Hepatic stellate cell (primary cell): ENCODE measurements around the gene FMNL3.
A peak's percentile ranks its signal among the peaks of the same experiment; 100 is the strongest.

Experiments used
- DNase-seq: peaks from one replicate; pipeline ENCODE4 v3.0.0; 2011; ENCODE audit warnings: low spot score

Gene FMNL3

DNA sequence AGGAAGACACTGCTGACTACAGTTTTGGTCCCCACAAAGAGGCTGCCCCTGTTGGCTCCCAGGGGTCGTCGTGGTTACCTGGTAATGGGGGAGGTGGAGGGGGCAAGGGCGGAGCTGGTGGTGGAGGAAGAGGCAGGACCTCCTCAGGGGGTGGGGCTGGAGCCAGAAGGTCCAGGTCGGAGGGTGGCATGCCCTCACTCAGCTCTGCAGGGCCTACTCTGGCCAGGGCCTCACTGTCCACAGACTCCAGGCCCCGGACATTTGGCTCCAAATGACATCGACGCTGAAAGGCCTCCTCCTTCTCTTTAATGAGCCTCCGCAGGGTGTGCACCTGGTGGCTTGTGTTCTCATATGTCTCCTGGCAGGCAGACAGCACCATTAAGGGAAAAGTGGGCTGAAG lies 55.4 kb downstream of the FMNL3 start:
- DNase-seq, result no peak

DNA sequence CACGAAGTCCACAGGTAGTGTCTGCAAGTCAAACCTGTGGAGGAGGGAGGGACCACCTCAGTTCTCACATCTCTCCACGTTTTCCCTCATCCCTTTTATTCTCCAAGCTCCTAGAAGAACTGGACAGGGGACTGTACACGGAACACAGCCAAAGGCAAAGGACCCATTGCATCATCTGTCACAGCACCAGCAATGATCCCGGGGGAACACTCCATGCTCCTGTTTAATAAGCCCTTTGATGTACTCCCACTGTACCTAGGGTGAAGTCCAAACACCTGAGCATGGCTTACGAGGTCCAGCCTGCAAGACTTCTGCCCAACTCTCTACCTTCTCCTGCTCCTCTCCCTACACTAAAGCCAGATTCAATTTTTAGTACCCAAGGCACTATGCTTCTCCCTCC lies 57.3 kb downstream of the FMNL3 start:
- no peak for DNase-seq

DNA sequence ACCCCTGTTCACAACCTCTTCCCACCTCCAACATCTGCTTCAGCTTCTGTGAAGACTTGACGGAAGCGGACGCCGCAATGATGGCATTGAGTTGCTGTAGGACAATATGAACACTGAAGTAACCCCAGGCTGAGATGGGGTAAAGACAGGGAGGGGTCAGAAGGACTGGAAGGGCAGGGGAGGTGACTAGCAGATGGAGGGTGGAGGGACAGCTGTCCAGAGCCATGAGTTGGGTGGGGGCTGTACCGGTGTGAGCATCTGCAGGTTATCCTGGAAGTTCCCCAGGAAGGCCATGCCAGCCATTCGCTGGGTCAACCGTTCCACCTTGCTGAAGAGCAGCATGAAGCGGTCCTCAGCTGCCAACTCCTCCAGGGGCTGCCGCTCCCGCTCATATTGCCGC lies 57.8 kb downstream of the FMNL3 start:
- DNase-seq, result no peak

DNA sequence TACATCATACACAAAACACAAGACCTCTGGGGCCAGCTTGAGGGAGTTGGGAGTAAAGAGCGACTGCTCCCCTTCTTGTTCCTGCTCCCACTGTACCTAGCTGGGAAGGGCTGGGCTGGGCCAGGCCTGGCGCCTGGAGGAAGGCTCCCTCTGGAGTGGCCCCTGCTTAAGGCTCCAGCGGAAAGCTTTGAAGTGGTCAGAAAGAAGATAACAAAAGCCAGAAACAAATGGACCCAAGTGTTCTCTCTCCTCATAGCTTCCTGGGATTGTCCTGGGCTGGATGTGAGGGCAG lies 58.5 kb downstream of the FMNL3 start:
- DNase-seq, result no peak

DNA sequence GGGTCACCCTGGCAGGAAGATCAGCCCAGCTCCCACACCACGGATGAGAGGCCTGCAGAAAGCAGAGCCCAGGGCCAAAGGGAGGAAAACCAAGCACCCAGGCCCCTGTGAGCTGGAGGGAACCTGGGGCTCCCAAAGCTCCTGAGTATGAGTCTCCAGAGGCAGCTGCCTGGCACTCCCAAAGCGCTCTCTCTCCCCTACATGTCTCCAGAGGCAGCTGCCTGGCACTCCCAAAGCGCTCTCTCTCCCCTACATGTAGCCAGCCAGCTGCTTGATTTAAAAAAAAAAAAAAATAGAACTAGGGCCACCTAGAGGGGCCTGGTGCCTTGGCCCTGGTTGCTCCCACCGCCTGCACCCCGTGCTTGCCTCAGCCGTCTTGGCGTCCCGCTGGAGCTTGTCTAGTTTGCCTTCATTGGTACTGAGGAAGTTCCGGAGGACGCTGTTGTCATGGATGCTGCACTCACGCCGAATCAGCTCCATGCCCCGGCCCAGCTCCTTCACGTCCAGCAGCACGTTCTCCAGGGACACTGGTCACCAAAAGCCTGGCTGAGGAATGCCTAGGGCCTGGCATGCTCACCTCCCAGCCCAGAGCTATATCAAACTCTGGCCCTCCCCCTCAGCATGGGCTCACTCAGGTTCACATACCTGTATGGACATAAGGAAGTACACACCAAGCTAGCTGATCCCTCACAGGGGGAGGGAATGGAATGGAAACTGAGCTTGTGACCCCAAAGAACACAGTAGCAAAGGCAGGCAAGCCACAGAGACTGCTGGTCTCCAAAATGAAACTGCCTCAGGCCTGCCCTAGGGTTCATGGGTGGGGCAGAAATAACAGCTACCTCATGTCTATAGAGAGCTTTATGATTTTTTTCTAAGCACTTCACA lies 59.1 kb downstream of the FMNL3 start:
- DNase-seq, result no peak

DNA sequence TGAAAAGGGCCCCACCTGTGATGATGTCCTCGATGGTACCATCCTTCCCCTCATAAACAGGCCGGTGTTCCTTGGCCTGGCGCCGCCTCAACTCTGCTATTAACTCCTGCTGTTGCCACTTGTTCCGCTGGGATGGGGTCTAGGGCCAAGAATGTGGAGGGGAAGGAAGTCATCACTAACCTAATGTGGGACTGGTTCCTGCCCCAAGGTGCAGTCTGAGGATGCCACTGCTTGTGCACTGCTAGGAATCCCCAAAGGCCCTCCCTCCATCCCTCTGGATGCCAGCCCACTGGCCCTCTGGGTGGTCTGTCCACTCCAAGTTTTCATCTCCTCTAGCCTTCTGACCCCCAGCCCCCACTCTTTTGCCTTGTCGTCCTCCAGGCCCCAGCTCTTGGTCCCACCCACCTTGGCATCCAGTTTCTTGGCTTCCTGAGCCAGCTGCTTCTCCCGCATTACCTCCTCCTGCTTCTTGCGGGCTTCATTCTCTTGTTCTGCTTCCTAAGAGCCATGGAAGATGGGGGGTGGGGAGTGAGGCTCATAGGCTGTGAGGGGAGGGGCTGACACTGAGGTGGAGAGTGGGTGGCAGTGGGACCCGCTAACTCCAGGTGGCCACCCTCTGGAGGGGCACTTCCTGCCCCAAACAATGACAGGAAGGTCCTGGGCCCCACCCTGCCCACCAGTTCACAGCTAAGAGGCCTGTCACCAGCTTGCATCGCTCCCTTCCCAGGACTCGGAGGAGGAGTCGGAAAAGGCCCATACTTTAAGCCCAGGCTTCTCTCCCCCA lies 60.1 kb downstream of the FMNL3 start:
- DNase-seq, result no peak

DNA sequence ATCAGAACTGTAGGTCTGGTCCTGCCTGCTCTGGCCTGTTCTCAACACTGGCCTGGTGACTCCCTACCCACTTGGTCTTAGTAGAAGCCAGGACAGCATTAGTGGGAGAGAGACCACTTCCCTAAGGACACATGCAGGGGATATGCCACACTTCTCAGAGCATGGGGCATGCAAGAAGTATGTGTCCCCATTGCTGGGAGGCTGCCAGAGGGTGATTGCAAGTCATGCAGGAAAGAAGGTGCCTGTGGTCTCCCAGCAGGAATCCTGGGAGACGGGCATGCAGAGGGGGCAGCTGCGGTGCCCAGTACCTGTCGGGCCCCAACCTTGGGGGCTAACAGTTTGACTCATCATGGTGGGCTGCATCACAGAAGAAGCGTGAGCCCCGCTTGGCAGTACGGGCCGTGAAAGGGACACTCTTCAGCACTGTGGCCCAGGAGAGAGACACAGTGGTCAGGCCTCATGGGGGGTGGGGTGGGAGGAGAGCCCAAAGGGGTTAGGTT lies 60.8 kb downstream of the FMNL3 start:
- DNase-seq, result no peak

DNA sequence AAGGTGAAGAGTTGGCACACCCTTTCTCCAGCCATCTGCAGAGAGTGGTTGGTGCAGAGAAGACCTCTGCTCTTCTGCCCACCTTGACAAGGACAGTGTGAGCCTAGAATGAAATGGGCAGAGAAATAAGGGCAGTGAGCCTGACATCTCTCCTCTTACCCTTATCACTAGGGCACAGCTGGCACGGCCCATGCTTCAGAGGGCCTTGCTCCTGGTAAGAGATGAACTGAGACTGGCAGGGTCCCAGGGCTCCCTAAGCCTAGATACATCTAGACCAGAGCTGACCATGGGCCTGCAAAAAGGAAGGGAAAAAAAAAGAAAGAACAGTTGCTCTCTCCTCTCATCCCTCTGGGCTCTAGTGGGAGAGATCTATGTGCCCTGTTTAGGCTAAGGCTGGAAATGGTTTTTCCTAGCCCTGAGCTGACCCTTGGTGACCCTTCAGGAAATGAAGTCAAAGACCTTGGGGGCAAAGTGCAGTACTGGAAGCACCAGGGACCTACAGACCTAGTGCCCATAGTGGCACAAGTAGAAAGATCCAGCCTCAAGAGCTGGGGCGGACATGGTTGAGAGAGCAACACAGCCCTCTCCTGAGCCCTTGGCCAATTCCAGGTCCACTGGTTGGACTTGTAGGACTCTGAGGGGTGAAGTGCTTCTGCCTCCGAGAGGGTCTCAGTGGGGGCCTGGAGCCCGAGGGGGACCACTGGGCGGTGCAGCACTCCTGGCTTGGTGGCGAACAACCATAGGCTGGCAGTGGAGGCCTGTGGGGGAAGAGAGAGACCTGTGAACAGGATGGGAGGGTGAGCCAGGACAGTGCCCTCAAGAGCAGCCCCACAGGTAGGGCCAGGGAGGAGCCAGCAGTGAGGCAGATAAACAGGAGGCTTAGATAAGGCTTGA lies 61.8 kb downstream of the FMNL3 start:
- DNase-seq, result no peak

DNA sequence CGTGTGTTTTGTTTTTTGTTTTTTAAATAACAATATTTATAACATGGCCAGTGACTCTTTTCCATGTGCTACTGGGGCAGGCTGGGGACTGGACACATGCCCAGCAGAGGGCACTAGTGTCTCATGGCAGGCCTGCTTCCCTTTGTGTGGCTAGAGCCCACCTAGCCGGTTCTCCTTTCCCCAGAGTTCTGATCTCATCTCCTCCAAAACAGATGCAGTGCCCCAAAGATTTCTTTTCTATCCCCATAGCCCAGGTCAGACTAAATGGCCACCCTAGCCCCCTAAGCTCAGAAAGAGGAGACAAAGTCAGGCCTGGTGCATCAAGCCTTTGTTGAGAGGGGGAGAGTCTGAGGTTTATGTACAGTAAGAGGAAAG lies 62.6 kb downstream of the FMNL3 start:
- peak; percentile 94 for DNase-seq

DNA sequence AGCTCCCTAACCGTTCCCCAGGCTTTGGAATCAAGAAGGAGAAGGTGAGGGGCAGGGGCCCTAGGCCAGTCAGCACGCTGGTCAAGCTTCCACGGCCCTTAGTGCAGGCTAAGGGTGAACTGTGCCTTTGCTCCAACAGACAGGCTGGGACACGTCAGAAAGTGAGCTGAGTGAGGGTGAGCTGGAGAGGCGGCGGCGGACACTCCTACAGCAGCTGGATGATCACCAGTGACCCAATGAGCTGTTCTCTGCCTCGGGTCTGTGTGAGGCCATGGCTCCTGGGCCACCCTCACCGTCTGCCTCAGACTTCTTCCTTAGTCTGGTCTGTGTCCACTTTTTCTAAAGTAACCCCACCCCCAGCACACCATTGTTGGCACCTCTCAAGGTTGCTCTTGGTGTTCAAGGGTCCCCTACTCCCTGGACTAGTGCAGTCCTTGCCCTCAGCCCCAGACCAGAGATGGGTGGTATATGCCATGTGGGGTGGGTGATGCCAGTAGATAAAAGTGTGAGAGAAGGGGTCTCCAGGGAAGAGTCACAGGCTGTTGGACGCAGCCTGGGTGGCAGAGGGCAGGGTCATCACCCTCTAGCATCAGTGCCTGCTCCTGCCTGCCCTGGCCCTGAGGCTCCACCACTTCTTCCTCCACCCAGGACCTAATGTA lies 63.1 kb downstream of the FMNL3 start:
- no peak for DNase-seq

DNA sequence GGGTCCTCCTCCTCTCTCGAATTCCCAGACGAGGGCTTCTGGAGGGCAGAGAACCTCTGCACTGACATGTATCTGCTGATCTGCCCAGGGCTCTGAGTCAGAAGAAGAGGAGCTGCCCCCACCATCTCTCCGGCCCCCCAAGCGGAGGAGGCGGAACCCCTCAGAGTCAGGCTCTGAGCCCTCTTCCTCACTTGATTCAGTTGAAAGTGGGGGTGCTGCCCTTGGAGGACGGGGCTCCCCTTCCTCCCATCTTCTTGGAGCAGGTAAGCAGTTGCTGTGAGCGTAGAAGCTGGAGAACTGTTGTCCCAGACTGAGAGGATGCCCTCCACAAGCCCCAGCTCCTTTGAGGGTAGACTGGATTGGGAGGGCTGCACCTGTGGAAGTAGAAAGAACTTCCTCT lies 64.1 kb downstream of the FMNL3 start:
- no peak for DNase-seq

DNA sequence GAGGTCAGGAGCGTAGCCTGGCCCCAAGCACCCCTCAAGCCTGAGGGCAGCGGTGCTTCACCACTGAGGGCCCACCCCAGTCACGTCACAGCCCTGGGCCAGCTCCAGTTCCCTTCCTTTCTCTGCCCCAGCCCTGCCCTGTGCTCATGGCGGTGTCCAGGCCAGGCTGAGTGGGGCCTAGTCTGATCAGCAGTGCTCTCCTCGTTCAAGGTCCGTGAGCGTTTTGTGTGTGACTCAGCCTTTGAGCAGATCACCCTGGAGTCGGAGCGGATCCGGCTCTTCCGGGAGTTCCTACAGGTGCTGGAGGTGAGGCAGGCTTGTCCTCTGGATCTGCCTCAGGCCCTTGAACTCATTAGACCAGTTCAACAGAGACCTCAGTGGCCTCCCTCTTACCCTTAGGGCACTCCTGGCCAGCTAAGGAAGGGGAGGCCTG lies 64.8 kb downstream of the FMNL3 start:
- no peak for DNase-seq

DNA sequence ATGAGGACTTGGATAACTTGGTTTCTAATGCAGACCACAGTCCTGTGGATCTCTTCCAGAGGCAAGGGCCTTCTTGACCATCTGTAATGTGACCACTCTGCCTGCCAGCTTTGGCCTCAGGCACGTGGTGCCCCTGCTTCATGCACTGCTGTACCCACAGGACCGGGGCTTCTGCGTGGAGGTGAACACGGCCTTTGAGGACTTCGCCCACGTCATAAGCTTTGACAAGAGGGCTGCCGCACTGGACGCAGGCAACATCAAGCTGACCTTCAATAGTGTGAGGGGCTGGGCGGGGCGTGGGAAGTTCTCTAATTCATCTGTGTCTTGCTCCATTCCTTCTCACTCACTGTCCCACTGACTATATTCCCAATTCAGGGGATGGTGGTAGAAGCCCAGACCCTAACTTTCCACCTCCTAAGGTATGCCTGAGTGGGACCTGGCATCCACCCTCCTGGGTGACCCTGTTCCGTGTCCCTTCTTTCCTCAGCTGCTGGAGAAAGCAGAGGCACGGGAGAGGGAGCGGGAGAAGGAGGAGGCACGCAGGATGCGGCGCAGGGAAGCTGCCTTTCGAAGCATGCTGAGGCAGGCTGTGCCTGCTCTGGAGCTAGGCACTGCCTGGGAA lies 65.3 kb downstream of the FMNL3 start:
- DNase-seq, result no peak

DNA sequence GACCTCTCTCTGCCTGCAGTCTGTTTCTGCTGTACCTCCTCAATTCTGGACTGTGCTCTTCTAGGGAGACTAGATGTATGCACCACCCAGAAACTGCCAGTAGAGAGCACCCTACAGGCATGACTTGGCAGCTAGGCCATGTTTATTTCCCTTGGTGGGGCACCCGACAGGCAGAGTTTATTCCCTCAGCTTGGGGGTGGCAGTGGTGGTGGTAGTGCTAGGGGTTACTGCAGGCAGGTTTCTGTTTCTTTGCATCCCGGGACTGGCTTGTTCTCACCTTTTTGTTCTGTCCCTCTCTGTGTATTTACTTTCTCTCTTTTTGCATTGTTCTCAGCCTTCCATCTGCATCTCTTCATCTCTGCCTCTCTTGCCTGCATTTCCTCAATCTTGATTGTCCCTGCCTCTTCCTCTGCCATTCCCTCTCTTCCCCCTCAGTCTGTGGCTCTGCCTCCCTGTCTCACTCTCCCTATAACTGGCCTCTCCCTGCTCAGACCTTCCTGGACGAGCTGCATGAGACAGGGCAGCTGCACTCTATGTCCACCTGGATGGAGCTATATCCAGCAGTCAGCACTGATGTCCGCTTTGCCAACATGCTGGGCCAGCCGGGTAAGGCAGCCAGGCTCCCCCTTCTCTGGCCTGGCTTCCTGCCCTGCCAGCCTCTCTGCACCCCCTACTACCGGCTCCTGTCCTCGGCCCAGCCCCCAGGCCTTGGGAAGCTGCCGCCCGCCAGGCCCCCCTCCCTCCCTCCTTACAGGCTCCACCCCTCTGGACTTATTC lies 70.0 kb downstream of the FMNL3 start:
- DNase-seq, result peak; percentile 90

DNA sequence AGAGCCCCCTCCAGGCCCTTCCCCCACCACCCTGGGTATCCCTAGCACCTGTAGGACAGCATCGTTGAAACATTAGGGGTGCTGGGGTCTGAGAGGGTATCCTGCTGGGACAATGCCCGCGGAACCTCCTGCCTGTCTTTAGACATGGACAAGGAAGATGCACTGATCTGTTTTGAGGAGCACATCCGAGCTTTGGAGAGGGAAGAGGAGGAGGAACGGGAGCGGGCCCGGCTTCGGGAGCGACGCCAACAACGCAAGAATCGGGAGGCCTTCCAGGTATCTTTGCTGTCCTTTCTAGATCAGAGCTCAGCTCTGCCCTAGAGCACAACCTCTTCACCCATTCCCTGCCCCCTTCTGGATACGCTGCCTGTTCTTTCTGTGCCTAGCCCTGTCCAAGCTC lies 70.6 kb downstream of the FMNL3 start:
- no peak for DNase-seq

DNA sequence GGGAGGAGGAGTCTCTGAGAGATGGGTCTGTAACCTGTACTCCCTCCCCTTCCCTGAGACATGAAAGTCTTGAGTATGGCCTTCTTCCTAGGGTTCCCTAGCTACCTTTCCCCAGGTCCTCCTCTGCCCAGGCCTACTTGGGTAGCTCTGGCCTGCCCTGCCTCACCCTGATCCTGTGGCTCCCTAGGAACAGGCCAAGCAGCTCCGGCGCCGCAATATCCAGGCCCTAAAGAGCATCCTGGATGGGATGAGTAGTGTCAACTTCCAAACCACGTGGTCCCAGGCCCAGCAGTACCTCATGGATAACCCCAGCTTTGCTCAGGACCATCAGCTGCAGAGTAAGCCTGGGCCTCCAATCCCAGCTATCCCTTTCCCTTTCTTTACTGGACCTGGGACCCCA lies 71.5 kb downstream of the FMNL3 start:
- no peak for DNase-seq

DNA sequence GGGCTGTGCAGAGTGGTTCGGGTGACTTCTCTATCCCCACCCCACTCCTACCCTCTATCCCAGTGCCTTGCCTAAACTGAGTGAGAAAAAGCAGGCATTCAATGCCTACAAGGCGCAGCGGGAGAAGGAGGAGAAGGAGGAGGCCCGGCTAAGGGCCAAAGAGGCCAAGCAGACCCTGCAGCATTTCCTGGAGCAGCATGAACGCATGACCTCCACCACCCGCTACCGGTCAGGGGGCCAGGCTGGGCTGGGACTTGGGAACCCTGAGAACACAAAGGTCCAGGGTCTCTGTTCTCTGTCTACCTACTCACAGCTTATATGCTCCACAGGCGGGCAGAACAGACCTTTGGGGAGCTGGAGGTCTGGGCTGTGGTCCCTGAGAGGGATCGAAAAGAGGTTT lies 72.2 kb downstream of the FMNL3 start:
- DNase-seq, result no peak

DNA sequence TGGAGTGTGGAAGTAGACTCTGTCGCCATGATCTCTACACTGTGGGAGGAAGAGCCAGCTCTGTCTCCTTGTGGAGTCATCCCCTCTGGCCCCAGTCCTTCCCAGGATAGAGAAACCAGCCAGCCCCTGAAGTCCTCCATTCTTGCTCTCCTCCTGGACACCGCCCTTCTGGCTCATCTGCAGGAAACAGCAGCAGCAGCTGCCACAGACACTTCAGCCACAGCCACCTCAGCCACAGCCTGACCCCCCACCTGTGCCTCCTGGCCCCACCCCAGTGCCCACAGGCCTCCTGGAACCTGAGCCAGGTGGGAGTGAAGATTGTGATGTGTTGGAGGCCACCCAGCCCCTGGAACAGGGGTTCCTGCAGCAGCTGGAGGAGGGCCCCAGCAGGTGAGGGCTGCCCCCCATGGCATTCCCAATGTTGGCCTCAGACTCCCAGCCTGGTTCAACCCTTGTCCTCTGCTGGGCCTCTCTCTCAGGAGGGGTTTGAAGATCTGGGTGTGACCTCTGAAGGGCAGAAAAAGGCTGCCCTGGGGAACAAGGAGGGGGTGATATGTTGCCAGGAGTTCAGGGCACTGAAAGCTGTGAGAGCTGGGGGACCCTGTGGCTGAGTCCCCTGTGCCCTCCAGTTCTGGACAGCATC lies 73.4 kb downstream of the FMNL3 start:
- DNase-seq, result no peak

DNA sequence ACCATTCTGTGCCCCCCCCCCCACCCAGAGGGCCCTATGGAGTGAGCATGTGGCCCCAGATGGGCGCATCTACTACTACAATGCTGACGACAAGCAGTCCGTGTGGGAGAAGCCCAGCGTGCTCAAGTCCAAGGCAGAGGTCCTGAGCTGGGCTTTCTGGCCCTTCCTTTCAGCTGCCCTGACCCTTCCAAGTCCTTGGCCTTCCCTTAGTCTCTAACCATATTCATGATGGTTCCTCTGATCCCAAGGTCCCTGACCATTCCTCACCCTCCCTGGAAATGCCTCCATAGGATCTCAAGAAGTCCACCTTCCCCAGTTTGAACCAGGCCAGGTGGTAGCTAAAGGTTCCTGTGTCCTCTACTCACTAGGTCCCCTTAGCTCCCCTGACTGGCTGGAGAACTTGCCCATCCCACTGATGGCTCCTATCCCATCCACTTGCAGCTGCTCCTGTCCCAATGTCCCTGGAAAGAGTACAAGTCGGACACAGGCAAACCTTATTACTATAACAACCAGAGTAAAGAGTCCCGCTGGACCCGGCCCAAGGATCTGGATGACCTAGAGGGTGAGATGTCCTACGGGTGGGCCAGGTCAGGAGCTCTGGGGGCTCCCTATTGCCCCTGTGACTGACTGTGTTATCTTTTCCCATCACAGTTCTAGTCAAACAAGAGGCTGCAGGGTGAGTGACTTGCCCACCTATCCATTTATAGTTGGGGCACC lies 74.1 kb downstream of the FMNL3 start:
- DNase-seq, result no peak

DNA sequence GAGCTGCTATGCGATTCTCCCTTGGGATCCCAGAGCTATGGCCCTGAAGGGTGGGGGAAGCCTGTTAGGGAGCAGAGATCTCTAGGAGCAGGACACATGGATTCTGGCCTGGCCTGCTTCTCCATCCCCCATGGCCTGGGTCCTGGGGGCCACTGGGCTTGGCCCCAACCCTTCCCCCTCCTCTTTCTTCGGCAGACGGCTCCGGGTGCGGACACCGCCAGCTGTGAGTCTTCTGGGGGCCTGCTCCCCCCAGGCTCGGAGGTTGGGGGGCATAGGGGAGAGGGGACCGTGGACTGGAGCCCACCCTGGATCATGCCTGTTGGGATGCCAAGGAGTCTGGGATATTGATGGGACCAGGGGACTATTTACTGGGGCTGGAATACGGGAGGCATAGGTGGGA lies 74.8 kb downstream of the FMNL3 start:
- DNase-seq, result no peak
